Measurements from ENCODE around the gene ATM. TPM values are rescaled to one million over a fixed set of nuclear protein-coding genes. Genes with fewer than 3 reads are reported as not detected.
"Not testable (repeated sequence)": the region's sequence is repeated elsewhere in the genome, so short reads cannot be mapped to it uniquely, and the experiment has no call there.

Gene ATM
- total RNA-seq, 4 donors from 2014 or later, result 31.7 to 135 (median 88.5) TPM

GRCh38 chr11:108368134-108368533, 145.3 kb downstream of the ATM start:
- 89 to 91% methylated on average over 1 of the region's 1 CpG for WGBS, 2 donors (ENCODE audit: low coverage in 1 of 2)
- no peak for DNase-seq
- in situ Hi-C loops (cut with MboI; ENCODE audit: low pct_ligation_motif_present in 1 of 4, low pct_unique_long_range_greater_than_20kb in 1 of 4, low sequenced_read_pairs in 3 of 4) (no loop called here), intact Hi-C loops (cut with DNase I; ENCODE audit: low total_unique reads) (no loop called here)
- no peaks in the 10 kb centered on the region for H3K27me3 ChIP-seq
- no peaks in the 10 kb centered on the region for H3K4me1 ChIP-seq
- no peak overlapping the region for H3K4me3 ChIP-seq
- H3K9me3 ChIP-seq, result no peaks in the 10 kb centered on the region
- no peak overlapping the region for H3K27ac ChIP-seq
- H3K36me3 ChIP-seq, result peaks cover 0 to 9% (median 0%) of the 10 kb centered on the region in 4 donors
- TF ChIP-seq CTCF (IDR thresholded peaks at IDR 0.05) (no peak), POLR2AphosphoS5 (IDR thresholded peaks at IDR 0.05) (no peak), EP300 (IDR thresholded peaks at IDR 0.05; ENCODE audit: low read depth) (no peak), POLR2A (IDR thresholded peaks at IDR 0.05) (no peak)

DNA sequence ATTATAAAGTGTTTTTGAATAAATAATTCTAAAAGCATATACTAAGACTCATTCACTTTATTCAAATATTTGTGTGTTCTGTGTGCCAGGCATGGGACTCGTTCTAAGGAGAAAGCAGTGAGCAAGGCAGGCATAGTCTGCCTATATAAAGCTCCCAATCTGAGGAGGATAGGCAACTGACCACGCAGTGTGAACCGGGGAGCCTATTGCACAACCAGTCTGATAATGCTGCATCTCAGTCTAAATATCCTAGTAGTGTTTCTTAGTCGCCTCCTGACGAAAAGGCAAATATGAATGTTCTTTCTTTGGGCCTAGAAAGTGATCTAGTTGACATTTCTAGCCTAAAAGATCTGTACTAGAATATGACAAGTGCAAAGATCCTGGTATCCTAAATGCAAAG, 146.2 kb downstream of the ATM start:
- in situ Hi-C loops (cut with MboI; ENCODE audit: low pct_ligation_motif_present in 1 of 4, low pct_unique_long_range_greater_than_20kb in 1 of 4, low sequenced_read_pairs in 3 of 4) (no loop called here), intact Hi-C loops (cut with DNase I; ENCODE audit: low total_unique reads) (no loop called here)
- WGBS, 2 donors (ENCODE audit: low coverage in 1 of 2), result 74 to 81% methylated on average over 3 to 5 of the region's 5 CpGs
- no peak for DNase-seq
- TF ChIP-seq POLR2A (IDR thresholded peaks at IDR 0.05), result no peak
- TF ChIP-seq POLR2AphosphoS5 (IDR thresholded peaks at IDR 0.05), result no peak
- TF ChIP-seq CTCF (IDR thresholded peaks at IDR 0.05), result no peak
- no peak for TF ChIP-seq EP300 (IDR thresholded peaks at IDR 0.05; ENCODE audit: low read depth)
- H3K4me3 ChIP-seq, result no peak overlapping the region
- H3K36me3 ChIP-seq, result peaks cover 0 to 9% (median 0%) of the 10 kb centered on the region in 4 donors
- no peaks in the 10 kb centered on the region for H3K4me1 ChIP-seq
- no peaks in the 10 kb centered on the region for H3K27me3 ChIP-seq
- no peak overlapping the region for H3K27ac ChIP-seq
- no peaks in the 10 kb centered on the region for H3K9me3 ChIP-seq

- intact Hi-C loops (cut with DNase I; ENCODE audit: low total_unique reads) (no loop called here), in situ Hi-C loops (cut with MboI; ENCODE audit: low pct_ligation_motif_present in 1 of 4, low pct_unique_long_range_greater_than_20kb in 1 of 4, low sequenced_read_pairs in 3 of 4) (no loop called here)
- H3K27me3 ChIP-seq, result no peaks in the 10 kb centered on the region
- no peak overlapping the region for H3K27ac ChIP-seq
- no peak for TF ChIP-seq POLR2A (IDR thresholded peaks at IDR 0.05)
- peaks cover 0 to 9% (median 0%) of the 10 kb centered on the region in 4 donors for H3K36me3 ChIP-seq
- DNase-seq, result no peak
- no peak overlapping the region for H3K4me3 ChIP-seq
- H3K4me1 ChIP-seq, result no peaks in the 10 kb centered on the region
- H3K9me3 ChIP-seq, result no peaks in the 10 kb centered on the region
Observed at GRCh38 chr11:108370315-108370714, 147.4 kb downstream of the ATM start.

DNA sequence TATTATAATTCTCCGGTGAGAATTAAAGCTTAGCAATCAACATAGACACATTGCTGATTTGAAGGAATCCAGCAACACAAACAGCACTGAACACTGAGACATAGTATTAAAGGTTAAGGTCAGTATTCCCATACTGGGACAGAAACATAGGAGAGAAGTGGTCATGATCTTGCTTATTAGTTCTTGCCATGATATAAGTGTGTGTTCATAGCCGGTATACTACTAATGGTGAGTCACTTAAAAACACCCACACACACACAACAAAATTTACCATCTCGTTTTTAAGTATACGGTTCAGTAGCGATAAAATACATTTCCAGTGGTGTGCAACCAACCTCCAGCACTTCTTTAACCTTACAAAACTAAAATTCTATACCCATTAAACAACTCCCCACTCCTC, 148.1 kb downstream of the ATM start:
- peaks cover 0 to 9% (median 0%) of the 10 kb centered on the region in 4 donors for H3K36me3 ChIP-seq
- H3K4me1 ChIP-seq, result no peaks in the 10 kb centered on the region
- intact Hi-C loops (cut with DNase I; ENCODE audit: low total_unique reads) (no loop called here), in situ Hi-C loops (cut with MboI; ENCODE audit: low pct_ligation_motif_present in 1 of 4, low pct_unique_long_range_greater_than_20kb in 1 of 4, low sequenced_read_pairs in 3 of 4) (no loop called here)
- 72 to 76% methylated on average over 5 of the region's 5 CpGs for WGBS, 2 donors (ENCODE audit: low coverage in 1 of 2)
- H3K4me3 ChIP-seq, result no peak overlapping the region
- H3K27me3 ChIP-seq, result no peaks in the 10 kb centered on the region
- H3K9me3 ChIP-seq, result no peaks in the 10 kb centered on the region
- H3K27ac ChIP-seq, result no peak overlapping the region
- DNase-seq, result no peak
- TF ChIP-seq POLR2A (IDR thresholded peaks at IDR 0.05) (no peak), POLR2AphosphoS5 (IDR thresholded peaks at IDR 0.05) (no peak), EP300 (IDR thresholded peaks at IDR 0.05; ENCODE audit: low read depth) (no peak), CTCF (IDR thresholded peaks at IDR 0.05) (no peak)

GRCh38 chr11:108373505-108373904, 150.6 kb downstream of the ATM start:
- H3K27me3 ChIP-seq; H3K9me3 ChIP-seq; intact Hi-C loops (cut with DNase I; ENCODE audit: low total_unique reads); H3K27ac ChIP-seq; H3K4me1 ChIP-seq; H3K4me3 ChIP-seq; in situ Hi-C loops (cut with MboI; ENCODE audit: low pct_ligation_motif_present in 1 of 4, low pct_unique_long_range_greater_than_20kb in 1 of 4, low sequenced_read_pairs in 3 of 4); H3K36me3 ChIP-seq; DNase-seq: not testable (repeated sequence)
- WGBS, 2 donors (ENCODE audit: low coverage in 1 of 2), result 89 to 96% methylated on average over 5 to 24 of the region's 24 CpGs
